GM18868 (cell line): ENCODE measurements around the gene WNK2.

Experiments
- ATAC-seq: cut with Tn5 transposase; IDR thresholded peaks from one replicate; pipeline ENCODE4 v1.9.1; 2021; ENCODE audit warnings: mild to moderate bottlenecking, moderate library complexity; ENCODE audit not compliant: unreplicated experiment

The WNK2 gene

DNA sequence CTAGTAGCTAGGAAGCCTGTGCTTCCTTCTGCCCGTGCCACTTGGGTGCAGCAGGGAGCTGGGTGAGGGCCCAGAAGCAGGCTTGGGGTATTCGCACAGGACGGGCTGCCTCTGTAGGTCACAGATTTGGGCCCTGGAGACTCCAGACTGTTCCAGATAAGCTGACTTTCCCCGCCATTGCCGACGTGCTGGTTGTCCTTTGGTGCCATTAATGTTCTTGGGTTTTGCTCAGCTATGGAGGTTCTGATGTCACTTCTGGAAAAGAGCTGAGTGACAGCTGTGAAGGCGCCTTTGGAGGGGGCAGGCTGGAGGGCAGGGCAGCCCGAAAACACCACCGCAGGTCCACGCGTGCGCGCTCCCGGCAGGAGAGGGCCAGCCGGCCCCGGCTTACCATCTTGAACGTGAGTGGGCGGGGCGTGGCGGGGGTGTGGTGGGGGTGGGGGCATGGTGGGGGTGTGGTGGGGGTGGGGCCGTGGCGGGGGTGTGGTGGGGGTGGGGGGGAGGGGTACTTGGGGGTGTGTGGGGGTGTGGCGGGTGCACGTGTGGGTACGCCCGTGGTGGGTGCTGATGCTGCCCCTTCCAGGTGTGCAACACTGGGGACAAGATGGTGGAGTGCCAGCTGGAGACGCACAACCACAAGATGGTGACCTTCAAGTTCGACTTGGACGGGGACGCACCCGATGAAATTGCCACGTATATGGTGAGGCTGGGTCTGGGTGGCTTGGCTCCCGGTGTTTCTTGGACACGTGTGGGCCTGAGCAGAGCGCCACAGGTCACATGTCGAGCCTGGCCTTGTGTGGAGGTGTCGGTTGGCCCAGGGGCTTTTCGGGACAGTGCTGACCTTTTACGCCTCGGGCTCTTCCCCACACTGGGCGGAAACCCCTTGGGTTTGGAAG, 79.6 kb downstream of the WNK2 start:
- ATAC-seq: no peak

DNA sequence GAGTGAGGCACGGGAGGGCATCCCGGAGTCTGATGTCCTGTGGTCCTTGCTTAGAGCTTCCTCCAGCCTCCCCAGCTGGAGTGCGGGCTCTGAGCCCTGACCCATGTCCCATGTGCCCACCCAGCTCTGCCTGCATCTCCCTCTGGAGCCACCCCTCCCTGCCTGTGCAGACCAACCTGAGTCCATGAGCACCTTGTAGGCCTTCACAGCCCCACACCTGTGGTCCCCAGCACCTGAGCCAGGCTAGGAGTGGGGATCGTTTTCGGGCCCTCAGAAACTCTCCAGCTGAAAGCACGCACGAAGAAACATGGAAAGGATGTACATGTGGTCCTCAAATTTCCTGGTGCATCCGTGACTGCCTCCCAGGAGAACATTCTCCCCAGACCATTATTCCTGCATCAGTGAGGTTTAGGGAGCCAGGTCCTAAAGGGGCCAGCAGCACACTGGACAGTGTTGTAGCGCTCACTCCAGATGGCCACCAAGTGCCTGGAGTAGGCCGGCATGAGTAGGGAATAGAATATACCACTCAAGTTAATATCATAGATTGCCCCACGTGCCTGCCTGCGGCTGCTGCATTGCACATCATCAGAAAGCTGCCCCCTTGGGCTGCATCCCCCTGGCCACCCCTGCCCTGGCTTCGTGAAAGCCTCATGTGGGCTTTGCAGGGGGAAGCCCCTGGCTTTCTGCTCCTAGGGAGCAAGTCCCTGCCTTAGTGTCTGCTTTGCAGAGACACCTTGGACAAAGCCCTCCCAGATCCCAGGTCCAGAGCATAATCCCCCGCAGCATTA, 80.6 kb downstream of the WNK2 start:
- no peak for ATAC-seq

DNA sequence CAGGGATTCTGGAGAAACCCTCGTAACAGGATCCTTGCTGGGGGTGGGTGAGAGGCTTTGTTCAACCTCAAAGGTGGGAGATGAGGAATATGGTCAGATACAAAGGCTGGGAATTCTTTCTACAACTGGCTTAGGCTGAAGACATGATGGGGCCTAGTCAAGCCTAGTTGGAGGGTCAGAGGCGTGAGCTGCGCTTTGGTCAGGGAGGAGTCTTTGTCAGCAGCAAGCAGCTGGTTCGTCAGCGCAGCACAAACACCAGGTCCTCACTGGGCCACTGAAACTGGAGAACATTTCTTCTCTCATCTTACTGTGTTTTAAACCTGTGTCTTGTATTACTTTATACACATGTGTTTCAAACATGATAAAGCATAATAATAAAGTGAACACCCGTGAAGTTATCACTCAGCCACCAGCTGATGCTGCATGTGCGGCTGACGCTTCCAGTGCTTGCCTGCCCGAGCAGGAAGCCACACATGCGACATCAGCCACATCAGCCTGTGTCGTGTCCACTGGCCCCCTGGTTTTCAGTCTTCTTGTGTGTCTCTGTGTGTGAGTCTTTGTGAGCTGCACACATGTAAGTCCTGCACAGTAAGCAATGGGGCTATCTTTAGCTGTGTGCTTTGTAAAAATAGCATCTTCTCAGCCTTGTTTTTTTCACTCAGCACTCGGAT, 81.5 kb downstream of the WNK2 start:
- no peak for ATAC-seq

DNA sequence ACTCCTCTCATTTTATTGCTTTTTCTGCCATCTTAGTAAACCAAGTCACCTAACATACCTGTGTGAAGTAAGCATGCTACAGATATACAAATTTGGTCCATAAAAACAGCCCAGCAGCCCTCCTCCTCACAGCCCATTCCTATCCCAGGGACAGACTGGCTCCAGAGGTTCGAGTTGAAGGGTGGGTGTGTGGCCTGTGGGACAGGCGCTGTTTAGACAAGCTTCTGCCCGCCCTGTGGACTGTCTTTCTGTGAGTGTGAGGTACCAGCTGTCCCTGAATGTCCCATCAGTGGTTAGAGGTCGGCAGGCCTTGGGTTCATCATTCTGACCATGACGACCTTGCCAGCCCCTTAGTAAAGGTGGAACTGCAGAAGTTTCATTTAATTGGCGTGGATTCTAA, 82.0 kb downstream of the WNK2 start:
- no peak for ATAC-seq

DNA sequence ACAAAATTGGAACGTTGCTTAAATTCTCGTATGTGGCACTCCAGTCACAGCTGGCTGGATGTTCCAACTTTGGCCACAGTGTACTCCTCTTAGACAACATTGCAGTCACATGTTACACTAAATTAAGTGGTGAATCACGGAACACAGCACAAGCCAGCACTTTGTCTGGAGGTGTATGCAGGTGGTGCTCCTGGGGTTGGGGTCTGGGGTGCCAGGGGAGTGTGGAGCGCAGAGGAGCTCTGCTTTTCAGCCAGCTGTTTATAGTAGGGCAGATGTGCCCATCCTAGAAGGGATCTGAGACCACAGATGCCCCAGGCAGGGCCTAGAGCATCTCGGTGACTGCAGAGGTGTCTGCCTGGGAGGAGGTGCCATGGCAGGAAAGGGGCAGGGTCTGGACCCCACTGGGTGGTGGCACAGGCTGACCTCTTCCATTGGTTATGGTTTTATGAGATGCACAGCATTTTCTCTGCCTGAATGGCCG, 82.6 kb downstream of the WNK2 start:
- no peak for ATAC-seq

DNA sequence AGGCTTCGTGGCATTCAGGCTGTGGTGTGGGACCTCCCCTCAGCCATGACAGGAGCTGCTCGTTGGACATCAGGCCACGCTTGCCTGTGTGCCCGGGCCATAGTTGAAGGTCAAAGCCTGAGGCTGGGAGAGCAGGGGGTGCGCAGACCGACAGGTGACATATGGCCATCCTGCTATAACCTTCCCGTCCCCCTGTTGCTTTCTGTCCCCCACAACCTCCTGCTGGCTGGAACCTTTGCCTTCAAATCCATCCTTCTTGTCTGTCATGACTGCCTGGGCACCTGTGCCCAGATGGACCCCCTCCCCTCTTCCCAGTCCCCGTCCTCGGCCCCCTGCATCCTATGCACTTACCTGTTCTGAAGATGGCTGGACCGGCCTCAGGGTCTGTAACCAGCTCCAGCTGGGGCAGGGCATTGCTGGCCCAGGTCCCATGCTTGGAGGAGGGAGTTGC, 83.2 kb downstream of the WNK2 start:
- ATAC-seq: no peak

DNA sequence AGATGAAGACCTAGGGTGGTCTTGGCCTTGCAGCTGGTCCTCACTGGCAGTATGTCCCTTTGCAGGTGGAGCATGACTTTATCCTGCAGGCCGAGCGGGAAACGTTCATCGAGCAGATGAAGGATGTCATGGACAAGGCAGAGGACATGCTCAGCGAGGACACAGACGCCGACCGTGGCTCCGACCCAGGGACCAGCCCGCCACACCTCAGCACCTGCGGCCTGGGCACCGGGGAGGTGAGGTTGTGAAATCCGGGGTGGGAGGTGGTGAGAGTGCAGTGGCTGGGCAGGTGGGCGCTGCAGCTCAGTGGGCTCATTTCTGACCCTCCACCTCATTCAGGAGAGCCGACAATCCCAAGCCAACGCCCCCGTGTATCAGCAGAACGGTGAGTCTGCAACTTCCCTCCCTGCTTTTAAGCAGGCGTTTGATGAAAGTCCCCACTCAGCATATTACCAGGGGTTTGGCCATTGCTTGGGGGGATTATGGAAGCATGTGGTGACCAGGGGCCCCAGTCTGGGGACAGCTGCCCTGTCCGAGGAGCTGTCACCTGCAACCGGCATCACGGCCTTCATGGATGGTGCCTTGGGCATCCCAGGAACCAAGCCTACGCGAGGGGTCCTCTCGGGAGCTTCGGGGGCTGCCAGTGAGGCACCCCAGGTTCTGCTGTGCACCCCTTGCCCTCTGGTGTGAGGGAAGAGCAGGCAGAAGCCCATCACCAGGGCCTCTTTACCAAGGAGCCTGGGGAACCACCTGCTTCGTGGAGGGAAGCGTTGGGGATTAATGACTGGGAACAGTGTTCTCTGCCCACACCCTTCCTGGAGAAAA, 84.0 kb downstream of the WNK2 start:
- ATAC-seq: no peak

DNA sequence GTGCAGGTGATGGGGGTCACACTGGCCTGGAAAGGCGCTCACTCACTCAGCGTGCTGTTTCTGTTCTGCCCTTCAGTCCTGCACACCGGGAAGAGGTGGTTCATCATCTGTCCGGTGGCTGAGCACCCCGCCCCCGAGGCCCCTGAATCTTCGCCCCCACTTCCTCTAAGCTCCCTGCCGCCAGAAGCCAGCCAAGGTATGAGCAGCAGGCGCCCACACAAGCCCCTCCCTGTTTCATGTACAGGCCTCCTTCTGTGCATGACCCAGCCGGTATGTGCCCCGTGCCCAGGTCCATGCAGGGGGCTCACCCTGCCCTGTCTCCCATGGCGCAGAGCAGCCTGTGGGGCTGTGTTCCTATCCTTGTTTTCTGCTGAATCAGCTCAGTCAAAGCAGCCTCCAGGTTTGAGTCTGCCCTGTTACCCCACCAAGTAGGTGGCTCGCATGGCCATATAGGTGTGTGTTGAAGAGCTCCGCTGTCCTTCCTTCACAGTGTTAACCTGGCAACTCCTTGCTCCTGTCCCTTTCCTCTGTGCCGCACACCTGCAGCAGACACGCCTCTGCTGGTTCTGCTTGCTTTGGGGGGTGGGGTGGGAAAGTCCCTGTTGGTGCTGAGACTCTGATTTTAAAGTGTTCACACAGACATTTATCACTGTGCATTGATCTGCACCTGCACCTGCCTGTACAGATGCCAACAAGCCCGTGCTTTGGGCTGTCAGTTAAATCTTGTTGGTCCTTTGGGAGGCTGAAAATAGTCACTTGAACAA, 84.8 kb downstream of the WNK2 start:
- ATAC-seq: no peak

DNA sequence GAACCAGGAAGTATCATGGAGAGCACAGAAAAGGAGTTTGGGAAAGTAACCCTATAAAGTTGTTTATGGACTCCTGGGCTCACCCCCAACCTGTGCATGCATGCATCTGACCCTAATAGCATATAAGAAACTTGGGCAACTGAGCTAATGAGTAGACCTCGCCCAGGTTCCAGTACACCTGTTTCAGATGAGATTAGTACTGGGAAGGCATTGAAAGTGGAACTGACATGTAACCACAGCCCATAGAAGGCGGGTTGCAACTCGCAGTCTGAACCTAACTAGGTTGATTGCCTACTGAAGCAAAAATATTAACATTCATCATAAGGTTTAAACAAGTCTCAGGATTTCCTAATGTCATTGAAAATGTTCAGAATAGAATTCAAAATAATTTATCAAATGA, 87.0 kb downstream of the WNK2 start:
- no peak for ATAC-seq

DNA sequence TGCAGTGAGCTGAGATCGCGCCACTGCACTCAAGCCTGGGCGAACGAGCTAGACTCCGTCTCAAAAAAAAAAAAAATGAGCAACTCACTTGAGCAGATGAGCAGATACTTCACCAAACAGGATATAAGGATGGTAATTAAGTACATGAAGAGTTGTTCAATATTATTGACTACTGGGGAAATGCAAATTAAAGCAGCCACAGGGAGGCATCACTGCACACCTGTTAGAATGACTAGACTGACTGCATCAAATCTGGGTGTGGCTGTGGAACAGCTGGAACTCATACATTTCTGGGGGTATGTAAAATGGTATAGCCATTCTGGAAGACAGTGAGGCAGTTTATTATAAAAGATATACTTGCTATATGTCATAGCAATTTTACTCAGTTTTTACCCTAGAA, 93.0 kb downstream of the WNK2 start:
- ATAC-seq: no peak

DNA sequence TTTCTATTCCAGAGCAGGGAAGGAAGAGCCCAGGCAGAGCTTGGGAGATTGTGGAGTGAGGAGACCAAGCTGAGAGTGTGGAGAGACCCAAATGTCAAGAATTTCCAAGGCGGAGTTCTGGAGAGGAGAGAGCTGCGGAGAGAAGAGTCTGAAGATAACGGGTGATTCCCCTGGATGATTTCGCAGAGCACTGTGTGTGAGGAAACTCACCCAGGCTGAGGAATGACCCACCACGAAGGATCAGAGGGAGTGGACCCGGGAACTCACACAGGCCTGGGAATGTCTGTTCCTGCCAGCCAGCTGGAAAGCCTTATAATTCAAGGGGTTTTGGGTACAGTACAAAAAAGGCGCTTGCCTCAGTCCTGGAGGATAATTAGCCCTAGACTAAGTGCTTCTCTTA, 94.2 kb downstream of the WNK2 start:
- ATAC-seq: no peak

DNA sequence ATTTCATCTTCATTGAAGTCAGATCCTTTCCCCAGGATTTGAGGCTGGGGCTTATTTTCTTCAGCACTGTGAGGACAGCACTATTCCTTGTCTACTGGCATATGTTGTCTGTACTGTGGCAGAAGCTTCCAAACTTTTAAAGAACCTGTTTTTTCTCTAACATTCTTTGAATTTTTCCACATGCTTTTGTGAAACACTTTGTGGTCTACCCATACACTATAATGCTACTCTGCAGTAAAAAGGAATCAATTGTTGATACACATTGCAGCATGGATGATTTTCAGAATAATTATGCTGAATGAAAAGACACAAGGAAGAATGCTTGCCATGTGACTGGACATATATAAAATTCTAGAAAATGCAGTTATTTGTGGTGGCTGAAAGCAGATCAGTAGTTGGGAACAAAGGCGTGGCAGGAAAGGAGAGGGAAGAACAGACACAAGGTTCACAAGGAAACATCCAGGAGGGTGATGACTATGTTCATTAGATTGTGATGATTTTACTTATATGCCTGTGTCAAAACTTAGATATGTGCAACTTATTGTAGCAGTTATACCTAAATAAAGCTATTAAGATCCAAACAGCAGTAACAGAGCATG, 96.8 kb downstream of the WNK2 start:
- no peak for ATAC-seq

DNA sequence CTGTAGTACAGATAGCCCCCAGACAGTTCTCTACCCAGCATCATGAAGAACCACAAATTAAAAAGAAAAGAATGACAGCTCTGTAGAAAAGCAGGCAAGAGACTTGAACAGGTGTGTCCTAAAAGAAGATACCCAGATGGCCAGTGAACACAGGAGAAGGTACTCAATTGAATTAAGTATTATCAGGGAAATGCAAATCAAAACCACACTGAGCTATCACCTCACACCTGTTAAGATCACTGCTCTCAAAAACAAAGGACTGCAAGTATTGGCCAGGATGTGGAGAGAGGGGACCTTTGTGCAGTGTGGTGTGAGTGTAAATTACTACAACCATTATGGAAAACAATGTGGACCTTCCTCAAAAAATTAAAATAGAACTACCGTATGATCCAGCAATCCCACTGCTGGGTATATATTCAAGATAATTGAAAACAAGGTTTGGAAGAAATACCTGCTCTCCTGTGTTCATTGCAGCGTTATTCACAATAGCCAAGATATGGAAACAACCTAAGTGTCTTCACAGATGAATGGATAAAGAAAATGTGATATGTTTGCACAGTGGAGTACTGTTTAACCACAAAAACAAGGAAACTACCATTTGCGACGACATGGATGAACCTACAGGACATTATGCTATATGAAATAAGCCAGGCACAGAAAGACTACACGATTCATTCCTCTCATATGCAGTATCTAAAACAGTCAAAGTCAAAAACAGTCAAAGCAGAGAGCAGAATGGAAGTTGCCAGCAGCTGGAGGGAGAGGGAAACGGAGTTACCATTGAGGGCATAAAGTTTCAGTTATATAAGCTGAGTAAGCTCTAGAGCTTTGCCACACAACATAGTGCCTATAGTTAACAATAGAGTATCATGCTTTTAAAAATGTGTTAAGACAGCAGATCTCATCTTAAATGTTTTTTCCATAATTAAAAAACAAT, 102.6 kb downstream of the WNK2 start:
- ATAC-seq: no peak

DNA sequence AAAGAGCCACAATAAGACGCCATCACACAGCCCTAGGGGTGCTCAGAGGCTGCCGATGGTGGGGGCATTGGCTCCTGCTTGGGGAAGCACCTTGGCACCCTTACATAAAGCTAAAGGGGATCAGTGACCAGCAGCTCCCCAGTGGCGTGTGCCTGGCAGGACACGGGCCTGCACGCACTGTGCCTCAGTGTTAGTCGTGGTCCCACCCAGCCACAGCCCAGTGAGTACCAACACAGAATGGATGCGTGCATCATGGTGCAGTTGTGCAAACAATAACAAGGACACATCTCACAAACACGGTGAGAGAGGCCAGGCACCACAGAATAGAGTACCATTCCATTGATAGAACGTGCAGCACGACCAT, 103.2 kb downstream of the WNK2 start:
- ATAC-seq: no peak

DNA sequence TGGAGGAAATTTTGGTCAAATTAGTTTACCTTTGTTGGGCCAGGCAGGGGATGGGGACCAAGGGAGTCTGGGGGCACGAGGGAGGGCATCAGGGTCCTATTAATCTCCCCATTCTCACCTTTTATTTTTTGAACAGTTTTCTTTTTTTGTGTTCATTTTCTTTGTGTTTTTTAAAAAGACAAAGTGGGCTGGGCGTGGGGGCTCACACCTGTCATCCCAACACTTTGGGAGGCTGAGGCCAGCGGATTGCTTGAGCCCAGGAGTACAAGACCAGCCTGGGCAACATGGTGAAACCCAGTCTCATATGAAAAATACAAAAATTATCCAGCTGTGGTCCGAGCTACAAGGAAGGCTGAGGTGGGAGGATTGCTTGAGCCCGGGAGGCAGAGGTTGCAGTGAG, 103.7 kb downstream of the WNK2 start:
- no peak for ATAC-seq

DNA sequence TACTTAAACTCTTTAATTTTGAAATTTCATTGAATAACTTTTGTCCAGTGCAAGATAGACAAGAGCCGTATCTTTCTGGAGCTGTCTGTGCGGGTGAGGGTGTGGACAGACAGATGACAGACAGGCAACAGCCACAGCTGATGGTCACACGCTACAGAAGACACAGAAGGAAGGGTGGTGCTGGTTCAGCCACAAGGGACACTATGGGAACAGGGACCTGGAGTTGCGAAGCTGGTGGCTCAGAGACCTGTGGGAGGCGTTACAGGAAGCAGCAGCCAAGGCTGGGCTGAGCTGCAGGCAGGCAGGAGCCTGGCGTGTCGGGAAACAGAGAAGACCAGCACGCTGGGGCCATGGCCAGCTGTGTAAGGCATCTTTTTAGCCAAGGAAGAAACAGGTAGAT, 104.4 kb downstream of the WNK2 start:
- ATAC-seq: no peak

DNA sequence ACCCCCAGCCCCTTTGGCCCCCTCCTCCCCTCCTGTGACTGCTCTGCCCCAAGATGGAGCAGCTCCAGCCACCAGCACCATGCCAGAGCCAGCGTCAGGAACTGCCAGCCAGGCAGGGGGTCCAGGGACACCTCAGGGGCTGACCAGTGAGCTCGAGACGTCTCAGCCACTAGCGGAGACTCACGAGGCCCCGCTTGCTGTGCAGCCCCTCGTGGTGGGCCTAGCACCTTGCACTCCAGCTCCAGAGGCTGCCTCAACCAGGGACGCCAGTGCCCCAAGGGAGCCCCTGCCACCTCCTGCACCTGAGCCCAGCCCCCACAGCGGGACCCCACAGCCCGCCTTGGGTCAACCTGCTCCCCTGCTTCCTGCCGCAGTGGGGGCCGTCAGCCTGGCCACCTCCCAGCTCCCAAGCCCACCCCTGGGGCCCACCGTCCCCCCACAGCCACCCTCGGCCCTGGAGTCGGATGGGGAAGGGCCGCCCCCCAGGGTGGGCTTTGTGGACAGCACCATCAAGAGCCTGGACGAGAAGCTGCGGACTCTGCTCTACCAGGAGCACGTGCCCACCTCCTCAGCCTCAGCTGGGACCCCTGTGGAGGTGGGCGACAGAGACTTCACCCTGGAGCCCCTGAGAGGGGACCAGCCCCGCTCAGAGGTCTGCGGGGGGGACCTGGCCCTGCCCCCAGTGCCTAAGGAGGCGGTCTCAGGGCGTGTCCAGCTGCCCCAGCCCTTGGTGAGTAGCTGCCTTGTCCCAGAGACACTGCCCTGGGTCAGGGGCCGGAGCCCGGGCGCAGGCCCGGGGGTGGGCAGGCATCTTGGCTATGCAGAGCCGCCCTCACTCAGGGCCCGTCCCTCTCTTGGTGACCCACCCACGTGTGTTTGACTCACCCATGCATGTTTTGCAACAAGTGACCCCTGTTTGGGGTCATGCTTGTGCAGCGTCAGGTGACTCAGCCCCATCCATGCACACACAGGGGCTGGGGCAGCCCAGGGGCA, 105.2 kb downstream of the WNK2 start:
- ATAC-seq: no peak
